Measurements from ENCODE around the gene SLC4A1AP. TPM values are rescaled to one million over a fixed set of nuclear protein-coding genes. Genes with fewer than 3 reads are reported as not detected.
A peak's percentile ranks its signal among the peaks of the same experiment; 100 is the strongest.

SLC4A1AP gene
- total RNA-seq, 2 donors from 2014 or later, result 16.1 to 17.1 TPM

DNA sequence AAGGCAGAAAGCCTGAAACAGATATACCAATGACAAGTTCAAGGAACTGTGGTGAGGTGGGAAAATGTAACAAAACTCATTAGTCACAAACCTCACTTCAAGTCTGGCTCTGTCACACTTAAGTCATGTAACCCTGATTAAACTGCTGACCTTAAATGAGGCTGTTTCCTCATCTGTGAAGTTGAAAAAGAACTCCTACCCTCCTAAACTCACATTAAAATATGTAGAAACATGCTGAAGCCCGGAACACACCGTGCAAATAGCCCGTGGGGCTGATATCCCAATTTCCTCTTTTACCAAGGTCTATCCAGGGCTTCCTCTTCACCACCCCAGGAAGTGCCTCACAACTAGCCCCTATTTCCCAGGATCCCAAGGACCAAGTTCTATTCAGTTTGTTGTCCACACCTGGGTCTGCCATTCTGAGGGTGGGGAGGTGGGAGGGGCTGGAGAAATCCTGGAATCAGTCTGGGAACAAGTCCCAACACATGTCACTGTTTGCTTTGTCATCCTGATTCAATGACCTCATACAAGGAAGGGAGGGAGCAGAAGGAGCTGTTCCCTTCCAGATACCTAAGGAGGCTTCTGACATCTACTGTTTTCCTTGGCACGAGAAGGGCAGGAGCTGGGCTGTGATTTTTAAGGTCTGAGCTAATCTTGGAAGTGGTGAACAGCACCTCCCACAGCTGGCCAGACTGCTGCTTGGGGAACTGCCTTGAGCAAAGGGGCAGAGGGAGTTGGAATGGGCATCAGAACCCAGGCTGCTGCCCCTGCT lies 42.3 kb downstream of the SLC4A1AP start:
- H3K4me3 ChIP-seq, result no peak overlapping the region
- intact Hi-C loops (cut with DNase I), result no loop called here
- no peaks in the 10 kb centered on the region for H3K36me3 ChIP-seq
- TF ChIP-seq, protein P1, sequence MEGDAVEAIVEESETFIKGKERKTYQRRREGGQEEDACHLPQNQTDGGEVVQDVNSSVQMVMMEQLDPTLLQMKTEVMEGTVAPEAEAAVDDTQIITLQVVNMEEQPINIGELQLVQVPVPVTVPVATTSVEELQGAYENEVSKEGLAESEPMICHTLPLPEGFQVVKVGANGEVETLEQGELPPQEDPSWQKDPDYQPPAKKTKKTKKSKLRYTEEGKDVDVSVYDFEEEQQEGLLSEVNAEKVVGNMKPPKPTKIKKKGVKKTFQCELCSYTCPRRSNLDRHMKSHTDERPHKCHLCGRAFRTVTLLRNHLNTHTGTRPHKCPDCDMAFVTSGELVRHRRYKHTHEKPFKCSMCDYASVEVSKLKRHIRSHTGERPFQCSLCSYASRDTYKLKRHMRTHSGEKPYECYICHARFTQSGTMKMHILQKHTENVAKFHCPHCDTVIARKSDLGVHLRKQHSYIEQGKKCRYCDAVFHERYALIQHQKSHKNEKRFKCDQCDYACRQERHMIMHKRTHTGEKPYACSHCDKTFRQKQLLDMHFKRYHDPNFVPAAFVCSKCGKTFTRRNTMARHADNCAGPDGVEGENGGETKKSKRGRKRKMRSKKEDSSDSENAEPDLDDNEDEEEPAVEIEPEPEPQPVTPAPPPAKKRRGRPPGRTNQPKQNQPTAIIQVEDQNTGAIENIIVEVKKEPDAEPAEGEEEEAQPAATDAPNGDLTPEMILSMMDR (IDR thresholded peaks at IDR 0.05), result no peak
- no peak overlapping the region for H3K9ac ChIP-seq (ENCODE audit: low read depth in 2 of 2, low read length in 2 of 2)
- H3K9me3 ChIP-seq, result no peaks in the 10 kb centered on the region
- no peaks in the 10 kb centered on the region for H3K27me3 ChIP-seq
- DNase-seq, result peak; percentile 86
- H3K27ac ChIP-seq, result peak overlapping the region; percentile 68
- no peaks in the 10 kb centered on the region for H3K4me1 ChIP-seq

DNA sequence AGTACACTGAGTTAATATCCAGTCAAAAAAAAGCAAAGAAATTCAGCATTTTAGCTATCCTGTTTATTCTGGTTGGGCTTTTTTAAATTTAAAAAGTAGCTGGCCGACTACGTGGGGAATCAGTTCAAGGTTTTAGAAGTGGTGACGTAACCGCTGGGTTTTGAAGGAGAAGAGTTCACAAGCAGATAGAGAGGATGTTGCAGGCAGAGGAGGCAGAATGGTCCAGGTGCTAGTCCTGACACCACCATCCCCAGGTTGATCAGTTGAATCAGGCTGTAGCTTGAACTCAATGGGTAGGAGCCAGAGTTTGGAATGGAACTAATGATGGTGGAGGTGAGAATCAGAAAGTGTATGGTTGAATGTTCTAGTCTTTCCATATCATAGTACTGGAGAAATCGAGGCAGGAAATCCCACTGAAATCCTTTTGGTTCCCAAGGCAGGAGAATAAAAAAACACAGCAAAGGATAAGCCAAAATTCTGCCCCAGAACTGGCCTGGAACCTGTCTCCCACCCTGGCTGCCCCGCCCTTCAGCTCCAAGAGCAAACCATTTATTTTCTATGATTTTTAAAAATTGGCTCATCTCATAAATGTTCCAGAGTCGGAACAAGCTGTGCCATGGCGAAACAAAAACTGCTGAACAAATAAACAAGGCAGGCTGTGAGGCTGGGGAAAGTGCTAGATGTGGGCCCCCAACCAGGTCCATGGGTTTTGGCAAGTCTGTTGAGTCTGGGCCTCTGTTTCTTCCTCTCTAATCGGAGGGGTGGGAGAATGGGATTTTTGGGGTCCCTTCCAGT lies 44.0 kb downstream of the SLC4A1AP start:
- no peaks in the 10 kb centered on the region for H3K36me3 ChIP-seq
- intact Hi-C loops (cut with DNase I), result no loop called here
- H3K27me3 ChIP-seq, result no peaks in the 10 kb centered on the region
- H3K4me3 ChIP-seq, result no peak overlapping the region
- DNase-seq, result no peak
- no peak overlapping the region for H3K9ac ChIP-seq (ENCODE audit: low read depth in 2 of 2, low read length in 2 of 2)
- H3K9me3 ChIP-seq, result no peaks in the 10 kb centered on the region
- no peaks in the 10 kb centered on the region for H3K4me1 ChIP-seq
- TF ChIP-seq, protein P1 (IDR thresholded peaks at IDR 0.05), result no peak
- no peak overlapping the region for H3K27ac ChIP-seq

DNA sequence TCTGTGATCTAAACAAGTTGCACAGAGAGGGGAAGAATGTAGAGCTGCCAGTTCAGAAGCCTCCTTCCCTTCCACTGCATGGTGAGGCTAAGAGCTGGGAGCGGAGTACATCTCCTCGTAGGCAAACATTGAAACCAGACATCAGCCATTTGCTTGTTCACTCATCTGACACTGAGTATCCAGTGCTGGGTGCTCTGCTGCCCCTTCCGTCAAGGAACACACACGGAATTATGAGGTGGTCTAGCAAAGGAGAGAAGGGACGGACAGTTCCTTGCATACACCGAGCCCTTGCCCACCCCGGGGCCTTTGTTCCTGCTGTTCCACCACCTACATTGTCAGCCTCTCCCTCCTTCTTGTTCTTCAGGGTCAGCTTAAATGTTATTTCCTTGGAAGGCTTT lies 44.6 kb downstream of the SLC4A1AP start:
- TF ChIP-seq, protein P1 (IDR thresholded peaks at IDR 0.05), result no peak
- Histone ChIP-seq H3K4me3 (no peak overlapping the region), H3K27ac (no peak overlapping the region), H3K4me1 (no peaks in the 10 kb centered on the region), H3K9ac (ENCODE audit: low read depth in 2 of 2, low read length in 2 of 2) (no peak overlapping the region), H3K9me3 (no peaks in the 10 kb centered on the region), H3K27me3 (no peaks in the 10 kb centered on the region), H3K36me3 (no peaks in the 10 kb centered on the region)
- DNase-seq, result no peak
- intact Hi-C loops (cut with DNase I), result no loop called here

DNA sequence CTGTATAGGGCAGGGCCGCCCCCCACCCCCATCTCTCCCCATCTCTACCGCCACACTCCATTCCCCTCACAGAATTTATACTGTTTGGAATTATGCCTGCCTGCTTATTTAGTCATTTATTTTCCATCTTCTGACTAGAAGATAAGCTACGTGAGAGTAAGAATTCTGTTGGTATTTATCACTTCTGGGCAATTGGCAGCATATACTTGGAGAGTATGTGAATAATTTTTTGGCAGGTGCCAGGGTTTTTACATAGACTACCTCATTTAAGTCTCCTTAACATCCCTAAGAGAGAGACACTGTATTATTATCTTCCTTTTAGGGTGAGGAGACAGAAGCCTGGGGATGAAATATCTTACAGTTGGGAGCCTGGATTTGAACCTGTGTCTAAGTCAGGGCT lies 45.0 kb downstream of the SLC4A1AP start:
- TF ChIP-seq, protein P1 (IDR thresholded peaks at IDR 0.05), result no peak
- H3K27me3 ChIP-seq, result no peaks in the 10 kb centered on the region
- H3K27ac ChIP-seq, result no peak overlapping the region
- intact Hi-C loops (cut with DNase I), result no loop called here
- no peak overlapping the region for H3K4me3 ChIP-seq
- no peaks in the 10 kb centered on the region for H3K36me3 ChIP-seq
- no peaks in the 10 kb centered on the region for H3K9me3 ChIP-seq
- no peak overlapping the region for H3K9ac ChIP-seq (ENCODE audit: low read depth in 2 of 2, low read length in 2 of 2)
- no peak for DNase-seq
- H3K4me1 ChIP-seq, result no peaks in the 10 kb centered on the region

DNA sequence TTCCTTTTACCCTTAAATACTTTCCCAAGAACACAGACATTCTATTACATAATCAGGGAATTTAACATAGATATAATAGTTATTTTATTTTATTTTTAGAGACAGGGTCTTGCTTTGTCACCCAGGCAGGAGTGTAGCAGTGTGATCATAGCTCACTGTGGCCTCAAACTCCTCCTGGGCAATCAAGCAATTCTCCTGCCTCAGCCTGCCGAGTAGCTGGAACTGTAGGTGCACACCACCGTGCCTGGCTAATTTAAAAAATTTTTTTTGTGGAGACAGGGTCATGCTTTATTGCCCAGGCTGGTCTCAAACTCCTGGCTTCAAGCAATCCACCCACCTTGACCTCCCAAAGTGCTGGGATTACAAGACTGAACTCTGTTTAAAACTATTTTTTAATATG lies 45.6 kb downstream of the SLC4A1AP start:
- intact Hi-C loops (cut with DNase I), result no loop called here
- TF ChIP-seq, protein P1 (IDR thresholded peaks at IDR 0.05), result no peak
- no peak for DNase-seq
- no peak overlapping the region for H3K27ac ChIP-seq
- H3K9me3 ChIP-seq, result no peaks in the 10 kb centered on the region
- H3K9ac ChIP-seq (ENCODE audit: low read depth in 2 of 2, low read length in 2 of 2), result no peak overlapping the region
- H3K4me3 ChIP-seq, result no peak overlapping the region
- no peaks in the 10 kb centered on the region for H3K36me3 ChIP-seq
- no peaks in the 10 kb centered on the region for H3K4me1 ChIP-seq
- H3K27me3 ChIP-seq, result no peaks in the 10 kb centered on the region

Data from colonic mucosa (tissue), 4 donors.